ENCODE results near the gene TNFSF10. TPM values are rescaled to one million over a fixed set of nuclear protein-coding genes. Genes with fewer than 3 reads are reported as not detected.

TNFSF10 gene
- total and polyA plus RNA-seq, 2 of the 4 experiments (the other 2 are of a cell fraction) = 0.63 to 1.3 TPM

DNA sequence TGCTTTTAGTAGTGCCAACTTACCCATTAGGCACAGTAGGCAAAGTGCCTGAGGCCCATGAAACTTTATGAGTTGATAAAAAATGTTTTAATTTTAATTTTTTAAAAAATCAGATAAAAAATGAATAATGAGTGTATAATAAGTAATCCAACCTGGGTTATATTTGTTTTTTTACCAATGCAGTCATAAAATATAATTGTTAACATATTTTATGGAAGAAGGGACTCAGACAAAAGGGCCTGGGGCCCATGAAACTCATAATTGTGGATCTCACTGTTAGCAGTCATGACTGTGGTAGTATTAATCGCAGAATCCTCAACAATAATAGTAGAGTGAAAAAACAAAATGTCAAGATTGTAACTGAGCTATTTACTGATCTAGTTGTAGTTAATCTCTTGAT is 16.8 kb upstream of the TNFSF10 start:
- TF ChIP-seq POLR2A (IDR thresholded peaks at IDR 0.05; ENCODE audit: low read depth, low read length) = no peak
- TF ChIP-seq SMC3 (IDR thresholded peaks at IDR 0.05; ENCODE audit: low read depth, low read length) = no peak
- no peak for TF ChIP-seq MAFK (IDR thresholded peaks at IDR 0.05; ENCODE audit: low read depth, low read length)
- no peak for TF ChIP-seq BHLHE40 (IDR thresholded peaks at IDR 0.05; ENCODE audit: low read depth, low read length)
- no peak for TF ChIP-seq MAZ (IDR thresholded peaks at IDR 0.05; ENCODE audit: borderline replicate concordance, low read depth, low read length)
- TF ChIP-seq RAD21 (IDR thresholded peaks at IDR 0.05; ENCODE audit: low read length) = no peak
- TF ChIP-seq RFX5 (IDR thresholded peaks at IDR 0.05; ENCODE audit: low read depth, low read length) = no peak
- TF ChIP-seq, protein P1, sequence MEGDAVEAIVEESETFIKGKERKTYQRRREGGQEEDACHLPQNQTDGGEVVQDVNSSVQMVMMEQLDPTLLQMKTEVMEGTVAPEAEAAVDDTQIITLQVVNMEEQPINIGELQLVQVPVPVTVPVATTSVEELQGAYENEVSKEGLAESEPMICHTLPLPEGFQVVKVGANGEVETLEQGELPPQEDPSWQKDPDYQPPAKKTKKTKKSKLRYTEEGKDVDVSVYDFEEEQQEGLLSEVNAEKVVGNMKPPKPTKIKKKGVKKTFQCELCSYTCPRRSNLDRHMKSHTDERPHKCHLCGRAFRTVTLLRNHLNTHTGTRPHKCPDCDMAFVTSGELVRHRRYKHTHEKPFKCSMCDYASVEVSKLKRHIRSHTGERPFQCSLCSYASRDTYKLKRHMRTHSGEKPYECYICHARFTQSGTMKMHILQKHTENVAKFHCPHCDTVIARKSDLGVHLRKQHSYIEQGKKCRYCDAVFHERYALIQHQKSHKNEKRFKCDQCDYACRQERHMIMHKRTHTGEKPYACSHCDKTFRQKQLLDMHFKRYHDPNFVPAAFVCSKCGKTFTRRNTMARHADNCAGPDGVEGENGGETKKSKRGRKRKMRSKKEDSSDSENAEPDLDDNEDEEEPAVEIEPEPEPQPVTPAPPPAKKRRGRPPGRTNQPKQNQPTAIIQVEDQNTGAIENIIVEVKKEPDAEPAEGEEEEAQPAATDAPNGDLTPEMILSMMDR (conservative IDR thresholded peaks at IDR 0.05; ENCODE audit: low read depth, low read length) = no peak
- TF ChIP-seq CHD1 (IDR thresholded peaks at IDR 0.05; ENCODE audit: low read depth, low read length) = no peak
- TF ChIP-seq FOS (IDR thresholded peaks at IDR 0.05; ENCODE audit: low read depth, low read length) = no peak
- TF ChIP-seq, protein P2, sequence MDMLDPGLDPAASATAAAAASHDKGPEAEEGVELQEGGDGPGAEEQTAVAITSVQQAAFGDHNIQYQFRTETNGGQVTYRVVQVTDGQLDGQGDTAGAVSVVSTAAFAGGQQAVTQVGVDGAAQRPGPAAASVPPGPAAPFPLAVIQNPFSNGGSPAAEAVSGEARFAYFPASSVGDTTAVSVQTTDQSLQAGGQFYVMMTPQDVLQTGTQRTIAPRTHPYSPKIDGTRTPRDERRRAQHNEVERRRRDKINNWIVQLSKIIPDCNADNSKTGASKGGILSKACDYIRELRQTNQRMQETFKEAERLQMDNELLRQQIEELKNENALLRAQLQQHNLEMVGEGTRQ (IDR thresholded peaks at IDR 0.05; ENCODE audit: low read depth, low read length) = no peak
- no peak for TF ChIP-seq MXI1 (IDR thresholded peaks at IDR 0.05; ENCODE audit: borderline replicate concordance, low read depth, low read length)
- TF ChIP-seq NFE2L2 (IDR thresholded peaks at IDR 0.05; ENCODE audit: low read depth, low read length) = no peak
- no peak for TF ChIP-seq RCOR1 (IDR thresholded peaks at IDR 0.05; ENCODE audit: insufficient replicate concordance, low read length)
- no peak for TF ChIP-seq CEBPB (IDR thresholded peaks at IDR 0.05; ENCODE audit: low read depth, low read length)
- TF ChIP-seq, protein P3, sequence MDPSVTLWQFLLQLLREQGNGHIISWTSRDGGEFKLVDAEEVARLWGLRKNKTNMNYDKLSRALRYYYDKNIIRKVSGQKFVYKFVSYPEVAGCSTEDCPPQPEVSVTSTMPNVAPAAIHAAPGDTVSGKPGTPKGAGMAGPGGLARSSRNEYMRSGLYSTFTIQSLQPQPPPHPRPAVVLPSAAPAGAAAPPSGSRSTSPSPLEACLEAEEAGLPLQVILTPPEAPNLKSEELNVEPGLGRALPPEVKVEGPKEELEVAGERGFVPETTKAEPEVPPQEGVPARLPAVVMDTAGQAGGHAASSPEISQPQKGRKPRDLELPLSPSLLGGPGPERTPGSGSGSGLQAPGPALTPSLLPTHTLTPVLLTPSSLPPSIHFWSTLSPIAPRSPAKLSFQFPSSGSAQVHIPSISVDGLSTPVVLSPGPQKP (IDR thresholded peaks at IDR 0.05; ENCODE audit: borderline replicate concordance, low read depth, low read length) = no peak
- Histone ChIP-seq H3K4ac (ENCODE audit: low read depth, low read length) (no peak overlapping the region), H3K9me3 (ENCODE audit: control insufficient read depth, insufficient read depth, low read length) (no peaks in the 10 kb centered on the region), H3K79me1 (ENCODE audit: low read depth in 1 of 2, low read length in 2 of 2) (no peaks in the 10 kb centered on the region), H3K9me1 (ENCODE audit: insufficient read depth, low read length) (no peaks in the 10 kb centered on the region), H3K9ac (ENCODE audit: low read depth, low read length) (no peak overlapping the region), H2BK20ac (ENCODE audit: low read depth, low read length) (no peak overlapping the region), H3K14ac (replicated peaks; ENCODE audit: low read depth, low read length) (no peak overlapping the region), H4K20me1 (ENCODE audit: insufficient read depth, low read length) (no peaks in the 10 kb centered on the region), H3K23ac (ENCODE audit: low read depth, low read length) (no peak overlapping the region), H2BK15ac (ENCODE audit: low read depth, low read length) (no peak overlapping the region), H2AK9ac (replicated peaks; ENCODE audit: low read depth, low read length, poor library complexity) (no peak overlapping the region), H3K27me3 (ENCODE audit: control insufficient read depth, insufficient read depth, low read length) (no peaks in the 10 kb centered on the region), H3K18ac (ENCODE audit: low read depth, low read length) (no peak overlapping the region), H3K27ac (ENCODE audit: insufficient read depth, low read length) (no peak overlapping the region), H3K4me3 (ENCODE audit: insufficient read depth, low read depth, low read length) (no peak overlapping the region), H2BK5ac (ENCODE audit: low read depth, low read length, poor library complexity, severe bottlenecking) (no peak overlapping the region), H2AK5ac (ENCODE audit: low read depth, low read length) (no peak overlapping the region), H4K5ac (ENCODE audit: low read depth, low read length) (no peak overlapping the region), H2BK120ac (ENCODE audit: low read depth, low read length) (no peak overlapping the region), H4K91ac (ENCODE audit: insufficient read depth, low read depth, low read length) (no peak overlapping the region), H3K56ac (ENCODE audit: extremely low read depth, insufficient read depth, low read length) (no peak overlapping the region), H3K4me2 (ENCODE audit: low read depth, low read length) (no peak overlapping the region), H2AFZ (replicated peaks; ENCODE audit: low read length, poor library complexity) (no peak overlapping the region), H4K8ac (ENCODE audit: low read depth in 2 of 2, low read length in 2 of 2) (no peak overlapping the region), H3K36me3 (ENCODE audit: control insufficient read depth, insufficient read depth, low read length) (no peaks in the 10 kb centered on the region), H3K4me1 (ENCODE audit: control insufficient read depth, insufficient read depth, low read length) (peaks cover 5% of the 10 kb centered on the region)
- ATAC-seq (ENCODE audit: low read depth) (no peak), DNase-seq (no peak)
- whole genome bisulfite sequencing, 2 experiments (ENCODE audit: extremely low coverage in 2 of 2, insufficient read length in 1 of 2) = no CpG with 5 or more reads among the region's 1 CpG
- no TSS peak for BruUV-seq (replicated peaks)
- POLR2A ChIA-PET (ENCODE audit: unreplicated experiment) = no interaction called here
- dilution Hi-C loops (cut with HindIII; ENCODE audit: low sequenced_read_pairs, unreplicated experiment) = no loop called here
- intact Hi-C loops (cut with micrococcal nuclease) = no loop called here
- in situ Hi-C loops (cut with MboI; ENCODE audit: low sequenced_read_pairs) = no loop called here
- CTCF ChIA-PET = interaction anchor here (0.6 kb wide), 1 partner anchor 45 kb away, joined by 3 read pairs; no protein-coding TSS in a partner anchor
